LNCaP clone FGC (cell line): Measurements from ENCODE around the gene TALDO1.
A peak's percentile ranks its signal among the peaks of the same experiment; 100 is the strongest.

Experiments used
- DNase-seq: peaks from one replicate; pipeline ENCODE4 v3.0.0-alpha.2; 2011; ENCODE audit warnings: low read depth
- H3K4me3 ChIP-seq: 2 replicates; pipeline ENCODE4 v1.5.1; 2011; ENCODE audit warnings: mild to moderate bottlenecking, low read depth, low read length, control low read depth
- TF ChIP-seq, protein P1 (sequence below): IDR thresholded peaks from 2 replicates; pipeline ENCODE4 v1.5.1; 2012; ENCODE audit warnings: mild to moderate bottlenecking; ENCODE audit not compliant: control insufficient read depth, insufficient read depth; ENCODE audit errors: extremely low read depth

Gene TALDO1

GRCh38 chr11:724049-724777 lies 23.1 kb upstream of the TALDO1 start:
- TF ChIP-seq, protein P1, sequence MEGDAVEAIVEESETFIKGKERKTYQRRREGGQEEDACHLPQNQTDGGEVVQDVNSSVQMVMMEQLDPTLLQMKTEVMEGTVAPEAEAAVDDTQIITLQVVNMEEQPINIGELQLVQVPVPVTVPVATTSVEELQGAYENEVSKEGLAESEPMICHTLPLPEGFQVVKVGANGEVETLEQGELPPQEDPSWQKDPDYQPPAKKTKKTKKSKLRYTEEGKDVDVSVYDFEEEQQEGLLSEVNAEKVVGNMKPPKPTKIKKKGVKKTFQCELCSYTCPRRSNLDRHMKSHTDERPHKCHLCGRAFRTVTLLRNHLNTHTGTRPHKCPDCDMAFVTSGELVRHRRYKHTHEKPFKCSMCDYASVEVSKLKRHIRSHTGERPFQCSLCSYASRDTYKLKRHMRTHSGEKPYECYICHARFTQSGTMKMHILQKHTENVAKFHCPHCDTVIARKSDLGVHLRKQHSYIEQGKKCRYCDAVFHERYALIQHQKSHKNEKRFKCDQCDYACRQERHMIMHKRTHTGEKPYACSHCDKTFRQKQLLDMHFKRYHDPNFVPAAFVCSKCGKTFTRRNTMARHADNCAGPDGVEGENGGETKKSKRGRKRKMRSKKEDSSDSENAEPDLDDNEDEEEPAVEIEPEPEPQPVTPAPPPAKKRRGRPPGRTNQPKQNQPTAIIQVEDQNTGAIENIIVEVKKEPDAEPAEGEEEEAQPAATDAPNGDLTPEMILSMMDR = no peak
- H3K4me3 ChIP-seq = no peak overlapping the region
- no peak for DNase-seq

DNA sequence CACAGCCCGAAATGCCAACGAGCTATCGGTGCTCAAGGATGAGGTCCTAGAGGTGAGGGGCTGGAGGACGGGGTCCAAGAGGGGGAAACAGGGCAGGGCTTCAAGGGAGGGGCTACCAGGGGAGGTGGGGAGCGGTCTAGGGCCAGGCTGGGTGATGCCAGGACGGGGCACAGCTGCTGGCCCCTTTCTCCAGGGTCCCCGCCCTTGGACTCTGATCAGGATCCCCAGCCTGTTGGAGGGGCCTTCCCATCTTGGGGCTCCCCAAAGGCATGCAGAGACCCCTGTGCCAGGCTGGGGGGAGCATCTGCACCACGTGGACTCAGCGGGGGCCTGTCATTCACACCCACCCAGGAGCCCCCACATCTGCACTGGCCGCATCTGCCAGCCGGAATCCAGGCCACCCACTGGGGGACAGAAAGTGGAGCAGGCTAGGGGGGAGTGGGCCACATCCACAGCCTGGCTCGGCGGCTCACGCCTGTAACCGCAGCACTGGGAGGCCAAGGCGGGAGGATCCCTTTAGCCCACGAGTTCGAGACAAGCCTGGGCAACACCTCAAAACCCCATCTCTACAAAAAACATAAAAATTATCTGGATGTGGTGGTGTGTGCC lies 22.4 kb upstream of the TALDO1 start:
- TF ChIP-seq, protein P1 = no peak
- DNase-seq = no peak
- no peak overlapping the region for H3K4me3 ChIP-seq

DNA sequence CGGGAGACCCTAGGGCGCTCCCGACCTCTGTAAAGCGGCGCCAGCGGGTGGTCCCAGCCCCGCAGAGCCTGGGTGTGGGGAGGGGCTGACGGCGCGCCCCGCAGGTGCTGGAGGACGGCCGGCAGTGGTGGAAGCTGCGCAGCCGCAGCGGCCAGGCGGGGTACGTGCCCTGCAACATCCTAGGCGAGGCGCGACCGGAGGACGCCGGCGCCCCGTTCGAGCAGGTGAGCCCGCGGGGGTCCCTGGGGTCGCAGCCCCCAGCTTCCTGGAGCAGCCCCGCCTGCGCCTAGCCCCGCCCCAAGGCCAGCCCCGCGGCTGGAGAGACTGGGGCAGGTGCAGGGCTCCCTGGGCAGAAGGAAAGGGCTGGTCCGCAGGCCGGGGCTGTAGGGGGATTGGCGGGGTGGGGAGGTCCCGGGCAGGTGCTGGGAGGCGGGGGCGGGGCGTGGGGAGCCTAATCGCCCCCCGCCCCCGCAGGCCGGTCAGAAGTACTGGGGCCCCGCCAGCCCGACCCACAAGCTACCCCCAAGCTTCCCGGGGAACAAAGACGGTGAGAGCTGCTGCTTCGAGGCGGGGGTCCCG lies 21.6 kb upstream of the TALDO1 start:
- TF ChIP-seq, protein P1 = no peak
- no peak overlapping the region for H3K4me3 ChIP-seq
- DNase-seq = no peak

DNA sequence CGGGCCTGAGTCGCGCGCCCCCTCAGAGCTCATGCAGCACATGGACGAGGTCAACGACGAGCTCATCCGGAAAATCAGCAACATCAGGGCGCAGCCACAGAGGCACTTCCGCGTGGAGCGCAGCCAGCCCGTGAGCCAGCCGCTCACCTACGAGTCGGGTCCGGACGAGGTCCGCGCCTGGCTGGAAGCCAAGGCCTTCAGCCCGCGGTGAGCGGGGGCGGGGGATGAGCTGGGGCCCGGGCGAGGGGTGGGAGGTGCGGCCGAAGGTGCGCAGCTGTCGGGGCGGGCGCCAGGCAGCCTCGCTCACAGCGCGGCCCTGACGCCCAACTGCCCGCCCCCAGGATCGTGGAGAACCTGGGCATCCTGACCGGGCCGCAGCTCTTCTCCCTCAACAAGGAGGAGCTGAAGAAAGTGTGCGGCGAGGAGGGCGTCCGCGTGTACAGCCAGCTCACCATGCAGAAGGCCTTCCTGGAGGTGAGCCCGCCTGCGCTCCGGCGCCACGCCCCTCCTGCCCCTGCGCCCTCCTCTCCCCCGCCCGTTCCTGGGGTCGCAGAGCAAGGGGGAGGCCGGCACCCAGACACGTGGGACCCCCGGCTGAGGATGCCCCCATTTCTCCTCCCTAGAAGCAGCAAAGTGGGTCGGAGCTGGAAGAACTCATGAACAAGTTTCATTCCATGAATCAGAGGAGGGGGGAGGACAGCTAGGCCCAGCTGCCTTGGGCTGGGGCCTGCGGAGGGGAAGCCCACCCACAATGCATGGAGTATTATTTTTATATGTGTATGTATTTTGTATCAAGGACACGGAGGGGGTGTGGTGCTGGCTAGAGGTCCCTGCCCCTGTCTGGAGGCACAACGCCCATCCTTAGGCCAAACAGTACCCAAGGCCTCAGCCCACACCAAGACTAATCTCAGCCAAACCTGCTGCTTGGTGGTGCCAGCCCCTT lies 20.7 kb upstream of the TALDO1 start:
- H3K4me3 ChIP-seq = no peak overlapping the region
- DNase-seq = no peak

GRCh38 chr11:727281-727701 lies 20.0 kb upstream of the TALDO1 start:
- no peak for DNase-seq
- no peak overlapping the region for H3K4me3 ChIP-seq
- TF ChIP-seq, protein P1 = no peak

More for the DNA sequence above, 20.7 kb upstream of the TALDO1 start:
- TF ChIP-seq, protein P1 = no peak

DNA sequence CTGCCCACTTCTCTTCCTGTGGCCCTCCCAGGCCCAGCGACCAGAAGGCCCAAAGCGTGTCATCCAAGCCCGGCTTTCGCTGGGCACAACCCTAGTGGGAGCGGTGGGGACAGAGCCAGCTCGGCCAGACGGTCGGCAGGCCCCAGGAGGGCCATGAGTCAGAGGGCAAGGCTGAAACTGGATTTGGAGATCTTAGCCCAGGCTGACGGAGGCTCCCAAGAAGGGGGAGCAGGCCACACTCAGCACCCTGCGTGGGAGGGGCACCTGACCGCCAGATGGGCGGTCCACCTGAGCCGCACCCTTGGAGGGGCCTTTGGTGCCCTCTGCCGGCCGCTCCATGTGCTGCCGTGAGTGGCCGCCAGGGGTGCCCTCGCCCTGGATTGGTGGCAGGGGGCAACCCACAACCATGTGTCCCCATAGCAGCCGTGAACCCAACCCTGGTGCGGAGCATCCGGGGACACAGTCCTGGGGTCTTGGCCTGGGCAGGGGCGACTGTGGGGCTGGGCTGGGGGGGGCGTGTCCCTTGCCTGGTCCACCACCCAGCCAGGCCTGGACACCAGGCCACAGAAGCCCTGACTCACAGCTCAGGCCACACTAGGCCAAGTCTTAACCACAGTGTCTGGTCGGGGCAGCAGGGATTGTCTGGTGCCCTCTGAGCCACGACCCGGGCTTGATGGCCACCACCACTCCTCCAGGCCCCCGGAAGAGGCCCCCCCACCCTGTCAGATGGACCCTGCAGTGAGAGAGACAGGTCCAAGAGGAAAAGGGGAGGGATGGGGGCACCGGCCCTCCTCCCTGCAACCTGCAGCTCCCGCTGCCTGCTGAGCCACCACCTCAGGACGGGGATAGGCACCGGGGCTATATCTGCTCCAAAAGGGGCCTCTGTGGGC lies 19.2 kb upstream of the TALDO1 start:
- TF ChIP-seq, protein P1 = peak; percentile 96
- H3K4me3 ChIP-seq = no peak overlapping the region
- DNase-seq = no peak
